HG02885 (cell line): ENCODE results near the gene NHEJ1.

Source experiments
- ATAC-seq: cut with Tn5 transposase; IDR thresholded peaks from one replicate; pipeline ENCODE4 v1.9.1; 2021; ENCODE audit warnings: mild to moderate bottlenecking; ENCODE audit not compliant: unreplicated experiment, poor library complexity

NHEJ1 gene

DNA sequence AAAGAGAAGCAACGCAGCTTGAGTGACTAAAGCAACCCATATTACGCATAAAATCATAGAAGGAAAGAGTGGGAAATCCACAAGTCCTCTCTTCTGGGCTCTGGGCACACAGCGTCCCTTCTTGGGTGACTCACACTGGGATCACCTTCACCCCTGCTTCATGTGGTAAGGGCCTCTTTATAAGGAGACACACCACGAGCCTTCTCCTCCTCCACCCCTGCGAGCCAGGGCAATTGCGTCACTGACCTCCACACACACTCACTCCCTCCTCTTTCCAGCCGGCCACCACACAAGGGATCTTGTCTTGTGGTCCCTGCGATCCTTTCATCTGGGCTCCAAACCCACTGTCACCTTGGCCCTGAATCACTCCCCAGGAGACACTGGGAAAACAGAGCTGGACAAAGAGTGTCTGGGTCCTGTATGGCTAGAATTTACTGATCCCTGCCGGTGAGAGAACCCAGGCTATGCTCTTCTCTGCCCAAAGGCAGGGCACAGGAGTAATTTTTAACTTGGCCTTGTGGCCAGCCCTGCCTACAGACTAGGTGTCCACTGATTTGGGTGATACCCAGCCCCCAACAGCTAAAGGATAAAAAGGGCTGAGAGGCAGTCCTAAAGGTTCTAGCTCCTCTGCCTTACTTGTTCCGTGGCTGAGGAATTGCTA is 35.3 kb downstream of the NHEJ1 start:
- no peak for ATAC-seq

DNA sequence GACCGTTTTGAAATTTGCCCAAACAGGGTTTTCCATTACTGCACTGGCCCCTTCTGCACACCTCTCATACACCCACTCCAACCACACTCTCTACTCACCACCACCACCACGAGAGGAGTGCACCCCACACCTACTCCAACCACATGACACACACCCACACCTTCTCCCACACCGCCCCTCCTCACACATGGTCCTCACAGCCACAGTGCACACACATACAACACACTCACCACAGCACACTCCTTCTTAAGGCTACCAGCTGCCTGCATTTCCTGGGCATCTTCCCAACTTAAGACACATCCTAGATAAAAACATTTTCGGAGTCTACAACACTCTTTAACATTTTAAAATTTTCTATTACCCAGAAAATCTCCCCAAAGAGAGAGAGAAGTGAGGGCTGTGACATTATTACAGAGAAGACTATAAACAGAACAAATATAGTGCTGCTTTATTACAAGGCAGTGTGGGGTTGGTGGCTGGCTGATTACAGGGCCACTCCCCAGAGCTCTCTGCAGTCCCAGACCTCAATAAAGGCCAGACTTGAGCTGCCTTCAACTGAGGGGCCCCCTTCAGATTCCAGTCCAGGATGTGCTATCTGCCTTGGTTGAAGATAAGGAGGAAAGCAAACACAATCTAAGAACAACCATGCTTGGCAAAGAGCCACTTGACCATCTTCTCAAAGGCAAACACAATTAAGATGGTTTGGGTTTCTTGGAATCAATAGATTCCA is 36.1 kb downstream of the NHEJ1 start:
- ATAC-seq: no peak

DNA sequence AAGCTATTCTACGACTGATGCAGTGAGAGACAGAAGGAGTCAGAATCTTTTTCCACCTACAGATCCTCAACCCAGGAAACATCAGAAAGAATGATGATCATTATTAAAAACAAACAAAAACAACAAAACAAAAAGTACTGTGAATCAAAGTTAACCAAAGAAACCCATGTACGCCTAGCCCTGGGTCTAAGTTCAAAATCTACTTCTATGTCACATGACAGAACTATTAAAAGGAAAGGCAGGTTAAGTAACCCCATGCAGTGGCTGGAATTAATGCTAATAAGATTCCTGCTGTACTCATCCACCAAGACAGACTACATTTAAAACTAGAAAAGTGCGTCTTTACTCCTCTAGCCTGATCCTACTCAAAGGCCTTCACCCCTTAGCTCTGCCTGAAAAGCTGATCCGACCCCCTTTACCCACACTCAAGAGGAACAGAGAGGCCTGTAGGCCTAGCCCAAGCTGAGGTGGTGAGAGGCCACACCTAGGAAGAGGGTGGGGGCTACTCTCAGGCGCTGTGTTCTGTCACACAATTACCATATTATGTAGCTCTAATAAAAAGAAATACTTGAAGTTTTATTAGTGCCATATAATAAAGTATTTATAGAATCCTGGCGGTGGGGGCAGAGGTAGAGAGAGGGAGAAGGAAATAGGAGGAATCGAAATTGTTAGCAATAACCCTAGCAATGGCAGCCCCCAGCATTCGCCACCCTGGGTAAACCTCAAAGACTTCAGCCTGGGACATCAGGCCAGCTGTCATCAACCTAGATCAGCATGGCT is 37.1 kb downstream of the NHEJ1 start:
- ATAC-seq: no peak

GRCh38 chr2:219122202-219122980 is 38.2 kb downstream of the NHEJ1 start:
- ATAC-seq: no peak

- ATAC-seq: no peak
Measured at GRCh38 chr2:219120082-219120481, 40.5 kb downstream of the NHEJ1 start.

DNA sequence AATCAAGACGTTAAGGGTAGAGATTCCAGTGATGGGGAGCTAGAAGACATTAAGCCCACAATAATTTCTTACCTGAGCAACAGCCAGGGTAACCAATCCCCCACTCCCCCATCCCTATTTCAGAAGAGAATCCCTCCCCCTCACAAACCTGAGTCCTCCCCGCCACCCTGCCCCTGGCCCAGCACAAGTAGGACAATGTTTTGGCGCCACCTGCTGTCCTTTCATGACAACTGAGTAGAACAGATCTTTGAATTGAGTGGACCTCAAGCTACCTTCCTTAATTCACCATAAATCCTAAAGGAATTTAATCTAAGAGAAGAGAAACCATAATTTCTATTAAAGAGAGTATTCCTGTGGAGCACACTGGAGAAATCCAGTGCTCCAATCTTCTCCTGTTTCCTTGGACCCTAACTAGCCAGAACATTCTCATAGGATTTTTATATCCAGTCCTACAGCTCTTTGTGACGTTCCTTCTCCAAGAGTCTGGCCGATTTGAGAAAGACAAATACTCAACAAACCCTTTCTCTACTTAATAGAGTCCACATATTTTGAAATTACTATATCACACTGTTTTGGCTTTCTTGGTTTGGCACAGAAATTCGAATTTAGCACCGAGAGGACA is 41.1 kb downstream of the NHEJ1 start:
- ATAC-seq: no peak

DNA sequence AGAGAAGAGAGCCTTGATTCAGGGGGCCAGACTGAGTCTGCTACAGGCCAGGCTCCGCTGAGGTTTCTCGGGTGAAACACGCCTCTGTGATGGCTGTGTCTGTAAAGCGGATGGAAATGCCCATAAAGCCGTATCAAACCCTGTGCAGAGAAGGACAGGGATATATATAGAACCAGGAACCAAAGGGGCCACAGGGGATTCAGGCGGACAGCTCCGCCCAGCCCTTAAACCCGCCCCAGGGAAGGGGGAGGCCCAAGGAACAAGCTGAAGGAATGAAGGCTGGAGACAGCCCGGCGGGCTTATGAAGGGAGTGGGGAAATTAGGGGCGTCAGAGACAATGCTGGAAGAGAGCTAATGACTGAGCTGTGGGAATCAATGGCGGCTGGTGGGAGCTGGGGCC is 42.1 kb downstream of the NHEJ1 start:
- no peak for ATAC-seq

GRCh38 chr2:219116776-219117646 is 43.6 kb downstream of the NHEJ1 start:
- ATAC-seq: no peak

DNA sequence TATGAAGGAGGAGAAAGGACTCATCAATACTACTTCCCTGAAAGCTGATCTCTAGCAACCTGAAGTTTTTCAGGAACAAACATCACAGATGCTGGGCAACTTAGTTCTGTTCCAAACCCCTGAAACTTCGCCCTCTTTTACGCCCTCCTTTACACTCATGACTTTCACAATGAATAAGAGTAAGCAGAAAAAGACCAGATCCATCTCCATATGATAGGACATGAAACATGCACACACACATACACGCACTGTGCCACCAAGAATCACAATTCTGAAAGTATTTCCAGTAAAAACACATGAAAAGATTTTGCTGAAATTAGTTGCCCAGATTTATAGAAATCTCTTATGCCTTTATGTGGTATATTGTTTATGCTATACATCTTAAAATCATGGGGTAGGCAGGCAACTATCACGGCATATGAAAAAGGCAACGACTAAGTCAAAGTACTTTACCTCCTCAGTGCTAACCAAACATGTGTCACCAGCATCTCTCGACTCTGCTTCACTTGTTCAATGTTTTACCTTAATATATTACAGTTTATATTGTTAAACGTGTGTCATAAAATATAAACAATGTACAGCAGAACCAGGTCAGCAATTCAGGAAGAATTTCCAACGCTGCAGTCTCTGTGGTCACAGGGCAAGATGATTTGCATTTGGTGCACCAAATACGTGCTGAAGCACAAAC is 47.8 kb downstream of the NHEJ1 start:
- ATAC-seq: no peak

GRCh38 chr2:219112062-219112406 is 48.6 kb downstream of the NHEJ1 start:
- ATAC-seq: no peak

DNA sequence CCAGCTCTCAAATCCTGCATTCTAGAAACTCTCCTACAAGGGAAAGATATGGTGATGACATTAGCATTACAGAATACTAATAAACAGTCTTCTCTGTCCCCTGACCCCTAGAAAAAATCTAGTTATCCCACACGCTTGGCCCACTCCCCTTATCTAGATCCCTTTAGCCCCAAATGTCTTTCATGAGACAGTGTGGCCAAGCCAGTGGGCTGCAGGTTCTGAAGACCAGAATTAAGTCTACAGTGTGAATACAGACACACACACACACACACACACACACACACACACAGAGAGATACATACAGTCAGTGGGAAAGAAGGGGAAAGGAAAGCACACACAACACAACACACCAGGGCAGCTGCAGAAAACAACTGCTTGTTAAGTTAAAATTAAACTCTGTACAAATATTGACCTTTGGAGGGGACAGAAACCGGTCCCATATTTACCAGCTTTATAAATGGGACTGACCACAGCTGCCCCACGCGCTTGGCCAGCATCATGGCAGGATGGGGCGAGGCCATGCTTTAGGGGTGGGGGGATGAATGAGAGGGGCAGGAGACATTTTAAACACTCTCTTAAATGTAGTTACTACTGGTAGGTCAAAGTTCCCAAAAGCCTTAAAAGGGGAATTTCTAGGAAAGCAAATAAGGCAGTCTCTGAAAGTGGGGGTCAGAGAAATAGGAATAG is 49.1 kb downstream of the NHEJ1 start:
- ATAC-seq: no peak

DNA sequence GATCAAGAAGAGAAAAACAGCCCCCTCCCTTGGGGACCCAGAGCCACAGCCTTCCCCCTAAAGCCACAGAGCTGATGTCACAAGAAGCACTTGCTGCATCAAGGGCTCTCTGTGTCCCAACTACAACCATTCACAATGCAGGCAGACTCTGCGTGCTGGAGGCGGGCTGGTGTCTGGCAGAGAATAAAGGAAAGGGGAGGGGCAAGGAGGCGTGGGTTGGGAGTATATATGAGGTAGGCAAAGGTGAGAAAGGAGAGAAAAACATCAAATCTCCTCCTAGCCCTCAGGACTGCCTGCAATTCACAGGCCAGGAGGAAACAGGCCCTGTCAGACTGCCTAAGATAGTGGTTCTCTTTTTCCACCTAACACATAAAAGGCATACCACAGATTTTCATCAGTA is 51.1 kb downstream of the NHEJ1 start:
- ATAC-seq: no peak

GRCh38 chr2:219107758-219108157 is 52.9 kb downstream of the NHEJ1 start:
- ATAC-seq: no peak

DNA sequence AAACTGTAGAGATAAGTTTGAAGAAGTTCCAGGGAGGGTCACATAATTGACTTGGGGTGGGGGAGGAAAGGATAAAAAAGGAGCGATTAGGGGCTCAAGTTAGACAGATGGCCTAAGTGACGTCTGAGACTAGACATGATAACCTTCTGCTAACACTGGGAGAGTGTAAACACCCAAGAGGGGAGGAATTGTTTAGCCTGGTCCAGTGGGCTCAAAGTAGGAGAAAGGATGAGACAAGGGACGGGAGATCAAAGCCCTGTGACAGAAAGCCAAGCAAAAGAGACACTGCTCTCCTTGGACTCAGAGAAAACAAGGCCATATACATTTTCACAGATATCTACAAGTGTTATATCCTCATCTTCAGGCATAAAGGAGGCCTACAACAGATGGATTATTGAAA is 54.4 kb downstream of the NHEJ1 start:
- no peak for ATAC-seq

- no peak for ATAC-seq
Measured at GRCh38 chr2:219104107-219105035, 56.2 kb downstream of the NHEJ1 start.

DNA sequence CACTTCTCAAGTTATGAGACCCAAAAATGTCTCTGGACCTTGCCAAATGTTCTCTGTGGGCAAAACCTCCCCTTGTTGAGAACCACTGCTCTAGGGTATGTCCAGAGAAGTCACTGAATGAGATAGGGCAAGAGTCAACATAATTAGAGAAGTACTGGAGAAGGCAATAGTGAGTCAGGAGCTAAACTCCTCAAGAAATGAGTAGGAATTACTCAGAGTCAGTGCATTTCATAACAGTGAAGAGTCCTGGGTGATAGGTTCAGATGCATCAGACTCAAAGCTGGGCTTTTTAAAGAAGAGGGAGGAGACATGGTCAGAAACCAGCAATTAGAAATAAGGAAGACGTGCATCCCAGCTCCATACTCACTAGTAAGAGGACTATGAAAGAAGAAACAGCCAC is 61.3 kb downstream of the NHEJ1 start:
- ATAC-seq: no peak

DNA sequence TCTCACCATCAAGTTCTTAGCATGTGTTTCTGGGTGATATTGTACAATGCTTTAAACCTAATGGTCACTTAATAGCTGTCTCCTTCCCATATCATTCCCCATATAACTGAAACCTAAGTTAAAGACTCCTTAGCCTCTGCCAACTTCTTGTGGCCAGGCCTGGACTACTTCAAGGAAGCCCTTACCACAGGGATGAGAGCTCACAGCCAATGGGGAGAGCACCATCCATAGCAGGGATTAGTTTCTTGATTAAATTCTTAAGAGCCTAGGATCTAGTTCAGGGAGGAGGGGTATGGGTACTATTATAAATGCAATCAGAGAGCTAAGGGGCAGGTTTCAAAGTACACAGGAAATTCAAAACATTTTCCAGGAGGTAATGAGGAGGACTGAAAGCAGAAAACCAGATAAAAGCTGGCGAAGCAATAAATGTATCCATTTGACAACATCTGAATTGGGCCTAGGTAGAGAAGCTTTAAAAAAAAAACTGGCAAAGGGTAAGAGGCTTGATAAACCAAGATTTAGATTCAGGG is 65.1 kb downstream of the NHEJ1 start:
- no peak for ATAC-seq
